PC-9 (cell line): Measurements from ENCODE around the gene ST6GALNAC3. TPM values are rescaled to one million over a fixed set of nuclear protein-coding genes. Genes with fewer than 3 reads are reported as not detected.

Source experiments
- BruUV-seq: library from RNA; stranded (reverse); fragments of 400-500 nt; replicated peaks from 2 replicates; lab custom pipeline; 2021; lab: Mats Ljungman, UMichigan
- CTCF ChIA-PET: fragments of 300-600 bp; sonication (Branson Sonifier 250); formaldehyde crosslinking; loops from one replicate; lab custom pipeline; 2022; ENCODE audit warnings: antibody characterized with exemption; lab: Charles Lee
- POLR2A ChIA-PET: fragments of 300-600 bp; sonication (Branson Sonifier 250); formaldehyde crosslinking; loops from one replicate; lab custom pipeline; 2022; ENCODE audit warnings: antibody characterized with exemption; ENCODE audit not compliant: unreplicated experiment; lab: Charles Lee
- DNase-seq, 2 experiments: peaks; one replicate each; pipeline versions ENCODE4 v3.0.0 to v3.0.0-alpha.2; 2015 to 2022; ENCODE audit warnings: mixed read lengths in 1 of 2
- H2AFZ ChIP-seq: fragments of 200-600 bp; sonication (generic); 2 replicates; pipeline ENCODE4 v1.8.1; 2017; ENCODE audit warnings: antibody characterized with exemption
- H3F3A ChIP-seq: fragments of 200-600 bp; sonication (generic); 2 replicates; pipeline ENCODE4 v1.8.1; 2017; ENCODE audit warnings: antibody characterized with exemption, mild to moderate bottlenecking, low read depth; ENCODE audit not compliant: insufficient read depth
- H3K27ac ChIP-seq: fragments of 200-600 bp; sonication (generic); 2 replicates; pipeline ENCODE4 v1.6.1; 2016; ENCODE audit warnings: mixed run types
- H3K27me3 ChIP-seq: fragments of 200-600 bp; sonication (generic); 2 replicates; pipeline ENCODE4 v1.6.1; 2016; ENCODE audit warnings: low read depth, mixed run types; ENCODE audit not compliant: insufficient read depth
- H3K36me3 ChIP-seq: fragments of 200-600 bp; sonication (generic); 2 replicates; pipeline ENCODE4 v1.6.1; 2016; ENCODE audit warnings: low read depth, mixed run types
- H3K4me1 ChIP-seq: fragments of 200-600 bp; sonication (generic); replicated peaks from 2 replicates; pipeline ENCODE4 v1.6.1; 2016; ENCODE audit warnings: mixed run types; ENCODE audit not compliant: insufficient read depth
- H3K4me2 ChIP-seq: fragments of 200-600 bp; sonication (generic); 2 replicates; pipeline ENCODE4 v1.6.1; 2017; ENCODE audit warnings: mixed run types
- H3K4me3 ChIP-seq: fragments of 200-600 bp; sonication (generic); 2 replicates; pipeline ENCODE4 v1.6.1; 2016; ENCODE audit warnings: mixed run types
- H3K79me2 ChIP-seq: fragments of 200-600 bp; sonication (generic); 2 replicates; pipeline ENCODE4 v1.6.1; 2017; ENCODE audit warnings: low read depth, mixed run types
- H3K9me2 ChIP-seq: fragments of 200-600 bp; sonication (generic); 2 replicates; pipeline ENCODE4 v1.8.1; 2017; ENCODE audit warnings: mild to moderate bottlenecking; ENCODE audit not compliant: insufficient read depth
- H3K9me3 ChIP-seq: fragments of 200-600 bp; sonication (generic); 2 replicates; pipeline ENCODE4 v1.8.1; 2016; ENCODE audit warnings: low read depth; ENCODE audit not compliant: insufficient read depth
- H4K20me1 ChIP-seq: fragments of 200-600 bp; sonication (generic); 2 replicates; pipeline ENCODE4 v1.8.1; 2017; ENCODE audit not compliant: insufficient read depth
- EZH2 ChIP-seq: fragments of 200-600 bp; sonication (generic); IDR thresholded peaks from 2 replicates; pipeline ENCODE4 v1.8.0; 2017; ENCODE audit warnings: antibody characterized with exemption, low read depth
- intact Hi-C: fragments of 100-400 bp; cut with micrococcal nuclease; formaldehyde crosslinking; loops from one replicate; pipeline ENCODE4 v1.10.0; 2022; ENCODE audit not compliant: unreplicated experiment
- total RNA-seq: library from RNA; stranded (reverse); gene quantifications from 2 replicates; pipeline ENCODE4 v1.2.3, GENCODE V29; 2021
- TF ChIP-seq, protein P1 (sequence below): fragments of 200-600 bp; sonication (generic); conservative IDR thresholded peaks from 2 replicates; pipeline ENCODE4 v1.6.1; 2017; ENCODE audit warnings: mixed run types, antibody characterized with exemption, mild to moderate bottlenecking, moderate library complexity

The ST6GALNAC3 gene
- total RNA-seq, 1 experiment from 2014 or later, result 0.04 TPM

DNA sequence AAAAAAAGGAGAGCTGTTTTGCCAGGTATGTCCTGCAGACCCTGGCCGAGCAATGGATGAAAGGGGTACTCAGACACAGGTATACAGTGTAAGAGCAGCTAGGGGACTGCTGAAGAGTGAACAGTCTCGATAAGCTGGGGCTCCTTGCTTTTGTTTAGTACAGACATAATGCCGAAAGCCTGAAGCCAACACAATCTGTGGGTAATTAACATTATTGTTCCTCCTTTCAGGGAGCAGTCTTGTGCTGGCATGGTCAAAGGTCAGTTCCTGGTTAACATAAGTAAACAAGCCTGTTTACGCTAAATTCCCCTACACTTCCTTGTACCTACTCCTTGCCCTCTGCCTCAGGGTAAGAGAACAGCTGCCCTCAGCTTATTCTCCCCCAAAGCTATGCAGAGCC lies 520.5 kb downstream of the ST6GALNAC3 start:
- no peak overlapping the region for H3K4me3 ChIP-seq
- peak in 1 of 2 experiments; percentile 46 for DNase-seq
- no peaks in the 10 kb centered on the region for H4K20me1 ChIP-seq

DNA sequence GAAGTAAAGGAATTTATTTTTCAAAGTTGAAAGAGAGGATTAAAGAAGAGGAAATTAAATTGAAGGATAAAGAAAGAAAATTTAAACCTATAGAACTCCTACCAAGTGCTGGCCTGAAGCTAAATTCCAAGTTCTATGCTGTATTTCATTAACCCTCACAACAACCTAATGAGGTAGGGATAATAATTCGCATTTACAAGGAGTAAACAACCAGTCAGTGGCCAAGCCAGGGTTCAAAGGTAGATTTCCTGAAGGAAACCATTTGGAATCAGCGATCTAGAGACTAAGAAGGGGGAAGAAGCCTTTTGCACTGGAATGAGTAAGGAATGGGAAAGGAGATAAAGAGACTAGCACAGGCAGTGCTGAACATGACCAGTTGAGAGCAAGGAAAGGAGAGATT lies 526.9 kb downstream of the ST6GALNAC3 start:
- no peak for TF ChIP-seq EZH2
- TF ChIP-seq, protein P1, sequence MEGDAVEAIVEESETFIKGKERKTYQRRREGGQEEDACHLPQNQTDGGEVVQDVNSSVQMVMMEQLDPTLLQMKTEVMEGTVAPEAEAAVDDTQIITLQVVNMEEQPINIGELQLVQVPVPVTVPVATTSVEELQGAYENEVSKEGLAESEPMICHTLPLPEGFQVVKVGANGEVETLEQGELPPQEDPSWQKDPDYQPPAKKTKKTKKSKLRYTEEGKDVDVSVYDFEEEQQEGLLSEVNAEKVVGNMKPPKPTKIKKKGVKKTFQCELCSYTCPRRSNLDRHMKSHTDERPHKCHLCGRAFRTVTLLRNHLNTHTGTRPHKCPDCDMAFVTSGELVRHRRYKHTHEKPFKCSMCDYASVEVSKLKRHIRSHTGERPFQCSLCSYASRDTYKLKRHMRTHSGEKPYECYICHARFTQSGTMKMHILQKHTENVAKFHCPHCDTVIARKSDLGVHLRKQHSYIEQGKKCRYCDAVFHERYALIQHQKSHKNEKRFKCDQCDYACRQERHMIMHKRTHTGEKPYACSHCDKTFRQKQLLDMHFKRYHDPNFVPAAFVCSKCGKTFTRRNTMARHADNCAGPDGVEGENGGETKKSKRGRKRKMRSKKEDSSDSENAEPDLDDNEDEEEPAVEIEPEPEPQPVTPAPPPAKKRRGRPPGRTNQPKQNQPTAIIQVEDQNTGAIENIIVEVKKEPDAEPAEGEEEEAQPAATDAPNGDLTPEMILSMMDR, result no peak
- Histone ChIP-seq H4K20me1 (no peaks in the 10 kb centered on the region), H3F3A (no peaks in the 10 kb centered on the region), H3K4me1 (no peaks in the 10 kb centered on the region), H3K9me2 (no peaks in the 10 kb centered on the region), H3K4me2 (no peak overlapping the region), H3K79me2 (no peaks in the 10 kb centered on the region), H2AFZ (no peak overlapping the region), H3K4me3 (no peak overlapping the region), H3K27me3 (peaks cover 8% of the 10 kb centered on the region; the same call in 1 of the 2 replicates), H3K36me3 (no peaks in the 10 kb centered on the region), H3K27ac (no peak overlapping the region), H3K9me3 (no peaks in the 10 kb centered on the region)
- POLR2A ChIA-PET, result no interaction called here
- no TSS peak for BruUV-seq
- no peak for DNase-seq
- intact Hi-C loops, result no loop called here
- CTCF ChIA-PET, result no interaction called here

More for the DNA sequence above, 520.5 kb downstream of the ST6GALNAC3 start:
- Histone ChIP-seq H3K27ac (no peak overlapping the region), H3K36me3 (no peaks in the 10 kb centered on the region), H3K4me1 (peaks cover 8% of the 10 kb centered on the region; the same call in 1 of the 2 replicates), H3K27me3 (peaks cover 8% of the 10 kb centered on the region; the same call in 1 of the 2 replicates), H3K79me2 (no peaks in the 10 kb centered on the region), H3K9me3 (no peaks in the 10 kb centered on the region), H3K4me2 (no peak overlapping the region), H2AFZ (no peak overlapping the region), H3F3A (no peaks in the 10 kb centered on the region), H3K9me2 (no peaks in the 10 kb centered on the region)
- intact Hi-C loops, result no loop called here
- TF ChIP-seq EZH2, result no peak
- TF ChIP-seq, protein P1, result no peak
- BruUV-seq, result no TSS peak
- CTCF ChIA-PET, result no interaction called here
- POLR2A ChIA-PET, result no interaction called here

DNA sequence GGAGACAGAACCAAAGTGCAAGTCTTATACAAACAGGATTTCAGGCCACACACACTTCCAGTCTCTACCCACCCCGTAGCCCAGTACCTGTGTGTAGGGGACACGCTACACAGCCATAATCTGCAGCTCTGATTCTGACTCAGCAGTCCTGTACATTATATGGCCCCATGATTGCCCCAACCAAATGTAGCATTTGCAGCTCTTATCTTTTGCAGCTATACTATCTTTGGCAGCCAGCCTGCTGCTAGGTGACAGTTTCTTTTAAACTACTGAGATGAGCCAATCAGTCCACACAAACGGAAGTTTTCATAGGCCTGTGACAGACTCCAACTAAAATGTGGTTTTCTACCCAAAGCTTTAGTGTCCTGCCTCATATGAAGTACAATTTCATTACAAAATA lies 533.2 kb downstream of the ST6GALNAC3 start:
- Histone ChIP-seq H3K4me2 (no peak overlapping the region), H2AFZ (no peak overlapping the region), H3K9me2 (no peaks in the 10 kb centered on the region), H3K27me3 (no peaks in the 10 kb centered on the region), H3K27ac (no peak overlapping the region), H3F3A (no peaks in the 10 kb centered on the region), H3K9me3 (no peaks in the 10 kb centered on the region; the same call in 1 of the 2 replicates), H3K79me2 (no peaks in the 10 kb centered on the region), H3K4me1 (no peaks in the 10 kb centered on the region), H3K4me3 (no peak overlapping the region), H4K20me1 (no peaks in the 10 kb centered on the region), H3K36me3 (no peaks in the 10 kb centered on the region)
- ChIA-PET POLR2A (no interaction called here), CTCF (no interaction called here)
- TF ChIP-seq EZH2, result no peak
- TF ChIP-seq, protein P1, result no peak
- intact Hi-C loops, result no loop called here
- no peak for DNase-seq
- no TSS peak for BruUV-seq
